AG09309 (cell line): ENCODE measurements around the gene COL6A5.

ENCODE experiments used
- DNase-seq: peaks from one replicate; pipeline ENCODE4 v3.0.0-alpha.2; 2010; ENCODE audit warnings: low read depth
- H3K4me3 ChIP-seq: 2 replicates; pipeline ENCODE4 v1.5.1; 2011; ENCODE audit warnings: mild to moderate bottlenecking, low read depth, low read length, moderate library complexity; ENCODE audit not compliant: control insufficient read depth
- CTCF ChIP-seq: IDR thresholded peaks from 2 replicates; pipeline ENCODE4 v1.5.1; 2011; ENCODE audit warnings: mild to moderate bottlenecking, low read depth, low read length, inconsistent platforms; ENCODE audit not compliant: insufficient read depth, control insufficient read depth; ENCODE audit errors: missing control alignments

COL6A5 gene

GRCh38 chr3:130420466-130420865, 75.0 kb downstream of the COL6A5 start:
- no peak overlapping the region for H3K4me3 ChIP-seq
- no peak for DNase-seq
- no peak for TF ChIP-seq CTCF

- no peak overlapping the region for H3K4me3 ChIP-seq
- no peak for TF ChIP-seq CTCF
- DNase-seq: no peak
These were observed 77.6 kb downstream of the COL6A5 start for GRCh38 chr3:130423064-130423463.

GRCh38 chr3:130424837-130425236, 79.4 kb downstream of the COL6A5 start:
- TF ChIP-seq CTCF: no peak
- DNase-seq: no peak
- no peak overlapping the region for H3K4me3 ChIP-seq

- DNase-seq: no peak
- no peak overlapping the region for H3K4me3 ChIP-seq
- TF ChIP-seq CTCF: no peak
These were observed 80.0 kb downstream of the COL6A5 start for GRCh38 chr3:130425484-130425883.

- DNase-seq: no peak
- TF ChIP-seq CTCF: no peak
These were observed 80.7 kb downstream of the COL6A5 start for GRCh38 chr3:130426206-130426605.

GRCh38 chr3:130428871-130429712, 83.6 kb downstream of the COL6A5 start:
- no peak for DNase-seq
- no peak overlapping the region for H3K4me3 ChIP-seq
- no peak for TF ChIP-seq CTCF

More at GRCh38 chr3:130426206-130426605, 80.7 kb downstream of the COL6A5 start:
- no peak overlapping the region for H3K4me3 ChIP-seq
